GM21423 (cell line): ENCODE results near the gene ZMIZ1.
"Not testable (repeated sequence)": the region's sequence is repeated elsewhere in the genome, so short reads cannot be mapped to it uniquely, and the experiment has no call there.

ENCODE experiments used
- ATAC-seq: cut with Tn5 transposase; IDR thresholded peaks from one replicate; pipeline ENCODE4 v1.9.1; 2021; ENCODE audit warnings: mild to moderate bottlenecking, moderate library complexity; ENCODE audit not compliant: unreplicated experiment

The ZMIZ1 gene

DNA sequence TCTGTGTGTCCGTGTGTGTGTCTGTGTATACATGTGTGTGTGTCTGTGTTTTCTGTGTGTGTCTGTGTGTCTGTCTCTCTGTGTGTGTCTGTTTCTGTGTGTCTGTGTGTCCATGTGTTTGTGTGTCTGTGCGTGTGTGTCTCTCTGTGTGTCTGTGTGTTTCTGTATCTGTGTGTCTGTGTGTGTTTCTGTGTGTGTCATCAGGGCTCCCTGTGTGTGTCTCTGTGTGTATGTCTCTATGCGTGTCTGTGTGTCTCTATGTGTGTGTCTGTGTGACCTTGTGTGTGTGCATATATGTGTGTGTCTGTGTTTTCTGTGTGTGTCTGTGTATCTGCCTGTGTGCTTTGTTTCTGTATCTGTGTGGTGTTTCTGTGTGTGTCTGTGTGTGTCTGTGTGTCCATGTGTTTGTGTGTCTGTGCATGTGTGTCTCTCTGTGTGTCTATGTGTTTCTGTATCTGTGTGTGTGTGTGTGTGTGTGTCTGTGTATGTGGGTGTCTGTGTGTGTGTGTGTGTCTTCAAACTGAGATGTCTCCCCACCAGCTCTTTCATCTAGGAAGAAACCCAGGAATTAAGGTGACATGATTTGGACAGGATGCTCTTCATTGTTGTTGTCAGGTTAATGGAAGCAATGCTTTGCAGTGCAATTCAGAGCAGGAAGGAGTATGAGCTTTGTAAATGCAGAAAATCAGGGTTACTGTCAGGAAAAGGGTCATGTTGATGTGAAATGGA lies 257.8 kb downstream of the ZMIZ1 start:
- ATAC-seq = no peak

DNA sequence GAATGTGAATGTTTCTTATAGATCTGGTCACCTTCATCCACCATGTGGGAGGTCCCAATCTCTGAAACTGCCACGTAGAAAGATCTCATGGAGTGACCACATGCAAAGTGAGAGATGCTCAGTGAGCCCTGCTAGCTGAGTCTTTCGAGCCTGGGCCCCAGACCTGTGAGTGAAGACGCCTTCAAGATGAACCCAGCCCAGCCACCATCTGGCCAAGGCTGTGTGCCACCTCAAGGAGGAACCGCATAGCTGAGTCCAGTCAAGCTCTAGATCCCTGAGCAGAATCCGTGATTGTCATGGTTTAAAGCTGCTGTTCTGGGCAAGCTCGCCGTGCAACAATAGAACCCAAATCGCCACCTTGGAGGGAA lies 258.3 kb downstream of the ZMIZ1 start:
- peak; percentile 24 for ATAC-seq

DNA sequence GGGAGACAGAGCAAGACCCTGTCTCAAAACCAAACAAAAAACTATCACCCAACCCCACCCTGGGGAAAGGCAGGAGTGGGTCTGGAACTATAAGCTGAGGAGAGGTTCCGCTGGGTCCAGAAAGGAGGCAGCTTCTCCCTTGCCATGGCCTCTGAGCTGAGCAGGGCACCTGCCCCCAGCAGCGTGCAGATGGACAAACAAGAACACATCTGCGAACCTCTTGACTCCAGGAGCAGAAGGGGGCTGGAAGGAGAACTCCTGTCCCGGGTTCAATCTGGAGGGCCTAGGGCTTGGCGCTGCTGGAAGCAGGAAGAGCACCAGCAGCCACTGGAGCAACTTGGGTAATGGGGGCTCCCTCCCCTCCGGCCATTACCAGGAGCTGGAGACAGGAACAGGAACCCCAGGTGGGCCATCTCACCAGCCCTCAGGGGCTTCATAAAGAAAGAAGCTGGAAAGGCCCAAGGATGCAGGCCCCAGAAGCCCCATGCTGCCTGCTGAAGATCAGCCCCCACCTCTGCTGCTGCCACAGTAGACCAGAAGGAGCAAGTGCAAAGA lies 259.5 kb downstream of the ZMIZ1 start:
- no peak for ATAC-seq

DNA sequence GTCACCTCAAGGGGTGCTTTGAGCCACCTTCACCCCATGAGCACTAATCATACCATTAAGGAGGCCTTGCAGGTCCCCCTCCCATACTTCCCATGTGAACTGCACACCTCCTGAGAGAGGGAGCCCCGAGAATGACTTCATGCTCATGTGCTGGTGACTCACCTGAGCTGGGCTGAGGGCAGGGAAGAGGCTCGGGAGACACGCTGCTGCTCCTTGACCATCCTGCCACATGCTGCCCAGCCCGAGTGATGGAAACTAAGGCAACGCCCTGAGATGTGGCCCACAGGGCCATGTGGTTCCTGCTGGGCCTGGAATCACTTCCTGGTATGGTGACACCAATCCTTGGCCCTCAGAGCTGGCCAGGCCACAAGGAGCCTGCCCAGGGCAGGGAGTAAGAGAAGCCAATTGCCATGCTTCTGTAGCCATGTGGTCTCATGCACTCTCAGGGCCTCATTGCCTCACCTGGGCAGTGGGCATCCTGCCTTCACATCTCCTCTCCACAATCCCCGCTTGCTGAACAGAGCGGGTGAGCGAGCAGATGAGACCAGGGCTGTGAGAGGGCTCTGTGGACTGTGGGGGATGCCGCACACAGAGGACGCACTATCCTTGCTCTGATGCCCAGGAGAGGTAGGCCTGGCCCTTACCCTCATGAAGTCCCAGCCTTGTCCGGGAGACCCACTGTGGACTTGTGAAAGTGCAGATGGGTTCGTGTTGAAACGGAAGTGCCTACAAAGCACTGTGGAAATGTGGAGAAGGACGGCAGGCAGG lies 260.2 kb downstream of the ZMIZ1 start:
- ATAC-seq = no peak

GRCh38 chr10:79329529-79329928 lies 260.8 kb downstream of the ZMIZ1 start:
- no peak for ATAC-seq

- no peak for ATAC-seq
Observed at GRCh38 chr10:79331226-79331625, 262.5 kb downstream of the ZMIZ1 start.

- peak; percentile 77 for ATAC-seq
Observed at GRCh38 chr10:79331709-79332108, 262.9 kb downstream of the ZMIZ1 start.

GRCh38 chr10:79332610-79333315 lies 264.0 kb downstream of the ZMIZ1 start:
- not testable (repeated sequence) for ATAC-seq

- ATAC-seq = no peak
Observed at GRCh38 chr10:79333513-79333912, 264.7 kb downstream of the ZMIZ1 start.

GRCh38 chr10:79334573-79334972 lies 265.8 kb downstream of the ZMIZ1 start:
- ATAC-seq = no peak

DNA sequence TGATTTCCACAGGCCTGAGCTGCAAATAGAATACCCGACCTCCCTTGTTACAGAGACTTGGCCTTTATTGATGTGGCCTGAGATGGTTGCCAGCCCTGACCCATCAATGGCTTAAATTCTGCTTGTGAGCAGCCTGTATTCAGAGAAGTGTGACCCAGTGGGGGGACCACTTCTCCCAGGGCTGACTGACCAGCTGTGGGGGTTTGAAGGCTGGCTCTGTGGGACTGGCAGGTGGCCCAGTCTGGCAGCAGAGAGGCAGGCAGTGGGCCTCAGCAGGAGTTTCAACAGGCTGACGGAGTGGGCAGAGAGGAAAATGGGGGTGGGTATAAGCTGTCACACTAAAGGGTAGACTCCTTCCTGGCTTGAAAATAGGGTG lies 266.3 kb downstream of the ZMIZ1 start:
- ATAC-seq = no peak

GRCh38 chr10:79335470-79336235 lies 266.9 kb downstream of the ZMIZ1 start:
- ATAC-seq = no peak

GRCh38 chr10:79336276-79336675 lies 267.5 kb downstream of the ZMIZ1 start:
- ATAC-seq = no peak

GRCh38 chr10:79336739-79337138 lies 268.0 kb downstream of the ZMIZ1 start:
- no peak for ATAC-seq

- not testable (repeated sequence) for ATAC-seq
Observed at GRCh38 chr10:79337783-79338469, 269.2 kb downstream of the ZMIZ1 start.

DNA sequence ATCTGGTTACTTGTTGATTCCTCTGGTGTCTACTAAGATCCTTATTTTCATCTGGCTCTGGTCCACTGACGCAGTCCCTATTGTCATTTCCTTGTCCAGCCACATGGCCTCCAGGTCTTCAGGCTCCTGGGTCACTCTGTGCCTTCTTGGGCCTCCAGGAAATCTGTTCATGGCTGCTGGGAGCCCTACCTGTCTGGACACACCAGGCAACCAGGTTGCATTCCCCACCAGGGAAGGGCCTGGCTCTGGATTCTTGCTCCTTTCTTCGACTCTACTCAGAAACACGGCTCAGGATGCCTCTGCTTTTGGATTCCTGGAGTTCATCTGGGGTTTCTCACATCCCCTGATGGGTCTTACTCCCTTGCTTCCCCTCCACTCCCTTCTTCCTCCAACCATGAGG lies 270.5 kb downstream of the ZMIZ1 start:
- ATAC-seq = no peak

GRCh38 chr10:79340646-79341244 lies 272.0 kb downstream of the ZMIZ1 start:
- ATAC-seq = no peak

DNA sequence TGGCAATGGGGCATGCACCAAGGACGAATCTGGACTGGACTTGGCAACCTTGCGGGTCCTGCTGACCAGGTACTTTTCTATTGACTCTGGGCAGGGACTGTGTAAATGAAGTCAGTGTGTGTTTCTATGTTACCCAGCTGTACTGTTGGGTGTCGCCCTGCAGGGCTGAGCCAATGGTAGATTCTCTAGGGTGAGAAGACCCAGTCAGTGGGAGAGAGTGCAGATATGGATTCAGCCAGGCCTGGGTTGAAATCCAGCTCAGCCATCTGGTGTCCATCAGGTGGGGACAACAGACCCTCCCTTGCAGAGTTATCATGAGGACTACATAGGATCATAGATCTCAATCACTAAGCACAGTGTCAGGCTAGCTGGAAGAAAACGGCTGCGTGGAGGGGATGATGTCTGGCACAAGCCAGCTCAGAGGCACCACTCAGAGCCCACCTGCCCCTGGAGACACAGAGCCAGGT lies 273.6 kb downstream of the ZMIZ1 start:
- ATAC-seq = no peak

DNA sequence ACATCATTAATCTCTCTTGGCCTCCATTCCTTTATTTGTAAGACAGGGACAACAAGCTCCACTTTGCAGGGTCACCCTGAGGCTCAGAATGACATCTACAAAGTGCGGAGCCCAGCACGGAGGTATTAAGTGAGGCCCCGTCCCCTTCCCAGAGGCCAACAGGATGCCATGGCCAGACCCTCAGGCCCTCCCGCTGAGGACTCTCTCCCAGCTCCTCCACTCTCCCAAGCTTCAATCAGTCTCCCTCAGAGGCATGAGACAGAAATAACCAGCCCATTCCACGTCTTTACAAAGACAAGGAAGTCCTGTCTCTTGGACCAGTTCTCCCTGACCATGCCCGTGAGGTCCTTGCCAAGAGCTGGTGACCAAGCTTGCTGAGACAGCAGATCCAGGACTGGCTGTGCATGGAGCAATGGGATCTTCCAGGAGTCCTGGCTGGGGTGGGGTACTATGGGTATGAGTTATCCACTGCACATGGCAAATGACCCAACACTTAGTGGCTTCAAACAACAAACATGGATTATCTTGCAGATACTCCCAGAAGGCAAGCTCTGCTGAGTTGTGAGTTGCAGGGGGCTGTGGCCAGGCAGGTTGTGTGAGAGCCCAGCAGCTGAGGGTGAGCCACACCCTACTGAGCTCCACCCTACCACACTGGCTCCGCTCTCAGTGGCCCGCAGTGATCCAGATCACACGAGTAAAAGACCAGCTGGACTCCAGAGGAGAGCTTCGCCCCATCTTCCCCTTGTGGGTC lies 274.2 kb downstream of the ZMIZ1 start:
- ATAC-seq = no peak
